Mucosa of descending colon (tissue), 3 donors: ENCODE measurements around the gene OXA1L. TPM values are rescaled to one million over a fixed set of nuclear protein-coding genes. Genes with fewer than 3 reads are reported as not detected.

Experiments
- ATAC-seq: fragments of 200-7000 bp; cut with Tn5 transposase; one replicate; pipeline ENCODE4 v1.9.1; 2020; ENCODE audit warnings: mild to moderate bottlenecking, moderate library complexity
- DNase-seq, 3 donors: peaks; one replicate each; pipeline ENCODE4 v3.0.0-alpha.2; 2020
- H3K36me3 ChIP-seq: fragments of 200-600 bp; one replicate; pipeline ENCODE4 v1.8.0; 2021; ENCODE audit warnings: low read depth, mild to moderate bottlenecking
- H3K4me1 ChIP-seq: fragments of 200-600 bp; one replicate; pipeline ENCODE4 v1.8.0; 2021; ENCODE audit warnings: low read depth, mild to moderate bottlenecking
- H3K4me3 ChIP-seq: fragments of 200-600 bp; one replicate; pipeline ENCODE4 v1.8.0; 2021; ENCODE audit warnings: mild to moderate bottlenecking
- H3K9me3 ChIP-seq: fragments of 200-600 bp; one replicate; pipeline ENCODE4 v1.8.0; 2021; ENCODE audit warnings: mild to moderate bottlenecking
- intact Hi-C, 2 donors: fragments of 100-400 bp; cut with DNase I in 1 of 2; cut with micrococcal nuclease in 1 of 2; formaldehyde crosslinking; loops; one replicate each; pipeline versions ENCODE4 v1.11.0 to v1.11.1; 2022; cut with DNase I, micrococcal nuclease
- total RNA-seq, 3 donors: library from RNA; stranded (reverse); fragmentation: NEBNext Ultra II Directional in 2 of 3; extraction: Animal tissue kit (Norgen Biotek cat#: 25700) in 2 of 3; gene quantifications; one replicate each; pipeline versions ENCODE4 v1.2.1 to v1.2.4, GENCODE V29; 2021 to 2023
- TF ChIP-seq, protein P1 (sequence below): fragments of 200-600 bp; IDR thresholded peaks from one replicate; pipeline ENCODE4 v1.8.0; 2022; ENCODE audit warnings: antibody characterized with exemption, mild to moderate bottlenecking
- donor health status: DM: no; HTN: no; CAD: no; lungs with moderate emphysema.
- donor health status: DM: no; HTN: no; CAD: no.
- donor health status: DM: no; HTN: yes; CAD: no.

Gene OXA1L
- total RNA-seq, 3 donors from 2014 or later, result 97.1 to 137 (median 115) TPM

DNA sequence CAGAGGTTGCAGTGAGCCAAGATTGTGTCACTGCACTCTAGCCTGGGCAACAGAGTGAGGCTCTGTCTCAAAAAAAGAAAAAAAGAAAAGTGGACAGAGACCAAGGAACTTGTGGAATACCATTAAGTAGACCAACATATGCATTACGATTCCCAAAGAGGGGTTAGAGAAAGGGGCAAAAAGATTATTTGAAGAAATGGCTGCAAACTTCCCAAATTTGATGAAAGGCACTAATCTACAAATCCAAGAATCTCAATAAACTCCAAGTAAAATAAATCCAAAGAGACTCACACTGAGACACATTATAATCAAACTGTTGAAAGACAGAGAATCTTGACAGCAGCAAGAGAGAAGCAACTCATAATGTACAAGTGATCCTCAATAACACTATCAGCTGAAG is 4.8 kb upstream of the OXA1L start:
- Histone ChIP-seq H3K9me3 (peaks cover 2% of the 10 kb centered on the region), H3K36me3 (no peaks in the 10 kb centered on the region), H3K4me3 (no peak overlapping the region), H3K4me1 (no peaks in the 10 kb centered on the region)
- intact Hi-C loops, result no loop called here
- TF ChIP-seq, protein P1, sequence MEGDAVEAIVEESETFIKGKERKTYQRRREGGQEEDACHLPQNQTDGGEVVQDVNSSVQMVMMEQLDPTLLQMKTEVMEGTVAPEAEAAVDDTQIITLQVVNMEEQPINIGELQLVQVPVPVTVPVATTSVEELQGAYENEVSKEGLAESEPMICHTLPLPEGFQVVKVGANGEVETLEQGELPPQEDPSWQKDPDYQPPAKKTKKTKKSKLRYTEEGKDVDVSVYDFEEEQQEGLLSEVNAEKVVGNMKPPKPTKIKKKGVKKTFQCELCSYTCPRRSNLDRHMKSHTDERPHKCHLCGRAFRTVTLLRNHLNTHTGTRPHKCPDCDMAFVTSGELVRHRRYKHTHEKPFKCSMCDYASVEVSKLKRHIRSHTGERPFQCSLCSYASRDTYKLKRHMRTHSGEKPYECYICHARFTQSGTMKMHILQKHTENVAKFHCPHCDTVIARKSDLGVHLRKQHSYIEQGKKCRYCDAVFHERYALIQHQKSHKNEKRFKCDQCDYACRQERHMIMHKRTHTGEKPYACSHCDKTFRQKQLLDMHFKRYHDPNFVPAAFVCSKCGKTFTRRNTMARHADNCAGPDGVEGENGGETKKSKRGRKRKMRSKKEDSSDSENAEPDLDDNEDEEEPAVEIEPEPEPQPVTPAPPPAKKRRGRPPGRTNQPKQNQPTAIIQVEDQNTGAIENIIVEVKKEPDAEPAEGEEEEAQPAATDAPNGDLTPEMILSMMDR, result no peak
- DNase-seq (no peak), ATAC-seq (no peak)

DNA sequence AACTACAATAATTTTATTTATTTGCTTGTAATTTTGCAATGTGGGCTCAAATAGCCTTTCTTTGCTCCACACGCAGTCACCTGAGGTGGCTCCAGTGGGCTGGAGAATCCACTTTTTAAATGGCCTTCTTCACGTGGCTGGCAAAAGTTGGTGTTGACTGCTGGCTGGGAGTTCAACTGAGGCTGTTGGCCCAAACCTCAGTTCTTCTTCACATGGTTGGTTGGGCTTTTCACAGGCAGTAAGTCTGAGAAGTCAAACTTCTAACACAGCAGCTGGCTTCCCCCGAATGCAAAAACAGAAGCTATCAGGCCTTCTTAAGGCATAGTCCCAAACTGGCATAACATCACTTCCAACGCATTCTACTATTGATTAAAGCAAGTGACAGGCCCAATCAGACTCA is 2.1 kb upstream of the OXA1L start:
- TF ChIP-seq, protein P1, result no peak
- intact Hi-C loops, result no loop called here
- no peaks in the 10 kb centered on the region for H3K36me3 ChIP-seq

DNA sequence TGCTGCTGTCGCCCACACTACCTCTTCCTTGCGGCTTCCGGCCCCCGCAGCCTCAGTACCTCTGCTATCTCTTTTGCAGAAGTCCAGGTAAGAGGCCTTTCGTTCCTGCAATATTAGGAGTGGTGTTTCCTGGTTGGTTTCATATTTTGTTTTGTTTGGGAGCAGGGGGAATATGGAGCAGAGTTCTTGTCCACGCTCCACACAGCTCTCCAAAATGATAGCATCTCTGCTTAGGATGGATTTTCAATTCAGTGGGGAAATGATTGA is 768 bp downstream of the OXA1L start:
- peaks cover 7% of the 10 kb centered on the region for H3K36me3 ChIP-seq
- no peaks in the 10 kb centered on the region for H3K9me3 ChIP-seq
- H3K4me3 ChIP-seq, result peak overlapping the region; percentile 90
- ATAC-seq (peak; percentile 54), DNase-seq (peak in 1 of 3 donors; percentile 19)
- intact Hi-C loops, result no loop called here
- H3K4me1 ChIP-seq, result peaks cover 9% of the 10 kb centered on the region
- TF ChIP-seq, protein P1, result no peak

More for the DNA sequence above, 2.1 kb upstream of the OXA1L start:
- DNase-seq (no peak), ATAC-seq (no peak)
- Histone ChIP-seq H3K4me3 (no peak overlapping the region), H3K4me1 (peaks cover 9% of the 10 kb centered on the region), H3K9me3 (peaks cover 2% of the 10 kb centered on the region)

DNA sequence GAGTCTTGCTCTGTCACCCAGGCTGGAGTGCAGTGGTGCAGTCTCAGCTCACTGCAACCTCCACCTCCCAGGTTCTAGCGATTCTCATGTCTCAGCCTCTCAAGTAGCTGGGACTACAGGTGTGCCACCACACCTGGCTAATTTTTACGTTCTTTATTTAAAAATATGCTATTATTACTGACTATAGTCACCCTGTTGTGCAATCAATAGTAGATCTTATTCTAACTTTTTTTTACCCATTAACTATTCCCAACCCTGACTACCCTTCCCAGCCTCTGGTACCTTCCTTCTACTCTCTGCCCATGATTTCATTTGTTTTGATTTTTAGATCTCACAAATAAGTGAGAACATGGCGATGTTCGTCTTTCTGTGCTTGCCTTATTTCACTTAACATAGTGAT is 2.5 kb downstream of the OXA1L start:
- Histone ChIP-seq H3K4me3 (no peak overlapping the region), H3K36me3 (peaks cover 7% of the 10 kb centered on the region), H3K9me3 (no peaks in the 10 kb centered on the region), H3K4me1 (peaks cover 9% of the 10 kb centered on the region)
- no peak for ATAC-seq
- TF ChIP-seq, protein P1, result no peak
- no peak for DNase-seq
- intact Hi-C loops, result no loop called here

DNA sequence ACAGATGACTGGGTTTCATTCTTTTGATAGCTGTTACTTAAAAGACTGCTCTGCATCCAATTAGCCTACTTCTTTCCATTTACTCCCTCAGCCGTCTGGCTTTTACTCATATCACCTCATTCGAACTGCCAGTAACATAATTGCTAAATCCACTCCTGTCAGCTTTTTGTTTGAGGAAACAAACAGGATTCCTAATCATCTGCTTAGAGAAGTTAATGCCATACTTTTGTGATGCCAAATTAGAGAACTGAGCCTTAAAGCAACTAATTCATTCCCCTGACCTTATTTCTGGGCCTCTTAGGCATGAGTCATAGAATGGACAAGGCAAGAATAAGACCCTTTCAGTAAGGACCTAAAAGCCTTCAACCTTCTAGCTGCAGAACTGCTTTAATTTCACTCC is 2.9 kb downstream of the OXA1L start:
- TF ChIP-seq, protein P1, result no peak
- Histone ChIP-seq H3K9me3 (no peaks in the 10 kb centered on the region), H3K4me1 (peaks cover 9% of the 10 kb centered on the region), H3K36me3 (peaks cover 7% of the 10 kb centered on the region), H3K4me3 (no peak overlapping the region)
- ATAC-seq, result no peak
- no peak for DNase-seq
- intact Hi-C loops, result no loop called here

DNA sequence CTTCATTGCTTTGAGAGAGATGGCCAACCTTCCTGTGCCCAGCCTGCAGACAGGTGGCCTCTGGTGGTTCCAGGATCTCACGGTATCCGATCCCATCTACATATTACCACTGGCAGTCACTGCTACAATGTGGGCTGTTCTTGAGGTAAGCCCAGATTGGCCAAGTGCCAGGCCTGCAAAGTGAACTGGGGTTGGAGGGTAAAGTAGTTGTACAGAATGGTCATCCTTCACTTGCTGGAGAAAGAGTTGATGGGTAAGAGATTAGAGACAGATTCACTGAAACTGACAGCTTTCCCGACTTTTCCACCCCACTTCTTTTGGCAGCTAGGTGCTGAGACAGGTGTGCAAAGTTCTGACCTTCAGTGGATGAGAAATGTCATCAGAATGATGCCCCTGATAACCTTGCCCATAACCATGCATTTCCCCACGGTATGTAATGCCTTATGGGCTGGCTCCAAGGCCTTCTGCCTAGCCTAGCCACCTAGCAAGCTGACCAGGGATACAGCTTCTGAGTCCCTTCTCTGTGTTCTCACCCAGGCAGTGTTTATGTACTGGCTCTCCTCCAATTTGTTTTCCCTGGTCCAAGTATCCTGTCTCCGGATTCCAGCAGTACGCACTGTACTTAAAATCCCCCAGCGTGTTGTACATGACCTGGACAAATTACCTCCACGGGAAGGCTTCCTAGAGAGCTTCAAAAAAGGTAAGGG is 4.1 kb downstream of the OXA1L start:
- intact Hi-C loops, result no loop called here
- no peak for DNase-seq
- no peaks in the 10 kb centered on the region for H3K9me3 ChIP-seq
- peaks cover 7% of the 10 kb centered on the region for H3K36me3 ChIP-seq
- no peak overlapping the region for H3K4me3 ChIP-seq
- H3K4me1 ChIP-seq, result peaks cover 9% of the 10 kb centered on the region
- no peak for ATAC-seq
- TF ChIP-seq, protein P1, result no peak
